GM18867 (cell line): ENCODE data around the gene PCP4L1.
A peak's percentile ranks its signal among the peaks of the same experiment; 100 is the strongest.
"Not testable (repeated sequence)": the region's sequence is repeated elsewhere in the genome, so short reads cannot be mapped to it uniquely, and the experiment has no call there.

Experiments used
- ATAC-seq: cut with Tn5 transposase; IDR thresholded peaks from one replicate; pipeline ENCODE4 v1.9.1; 2021; ENCODE audit warnings: mild to moderate bottlenecking, moderate library complexity; ENCODE audit not compliant: unreplicated experiment

The PCP4L1 gene

GRCh38 chr1:161311595-161312181 lies 53.1 kb downstream of the PCP4L1 start:
- ATAC-seq, result no peak

GRCh38 chr1:161313554-161314200 lies 55.1 kb downstream of the PCP4L1 start:
- no peak for ATAC-seq

GRCh38 chr1:161314201-161314981 lies 55.8 kb downstream of the PCP4L1 start, which contains the start of gene SDHC:
Gene SDHC, plus strand, starts transcription at chr1:161314381. Its CDS starts 25 bp downstream, at chr1:161314406.
- ATAC-seq, result peak; percentile 96

- ATAC-seq, result not testable (repeated sequence)
Measured at GRCh38 chr1:161315841-161316674, 57.5 kb downstream of the PCP4L1 start.

GRCh38 chr1:161324020-161324419 lies 65.5 kb downstream of the PCP4L1 start:
- ATAC-seq, result no peak

- ATAC-seq, result no peak
Measured at GRCh38 chr1:161330346-161330745, 71.8 kb downstream of the PCP4L1 start.

- ATAC-seq, result no peak
Measured at GRCh38 chr1:161333166-161333565, 74.6 kb downstream of the PCP4L1 start.
